Caco-2 (cell line): Measurements from ENCODE around the gene VPS18. TPM values are rescaled to one million over a fixed set of nuclear protein-coding genes. Genes with fewer than 3 reads are reported as not detected.

ENCODE experiments used
- BruUV-seq: library from RNA; stranded (reverse); fragments of 400-500 nt; replicated peaks from 2 replicates; lab custom pipeline; 2021; lab: Mats Ljungman, UMichigan
- CTCF ChIA-PET: fragments of 300-600 bp; sonication (Branson Sonifier 250); formaldehyde crosslinking; loops from one replicate; lab custom pipeline; 2022; ENCODE audit warnings: antibody characterized with exemption; lab: Charles Lee
- POLR2A ChIA-PET: fragments of 300-600 bp; sonication (Branson Sonifier 250); formaldehyde crosslinking; loops from one replicate; lab custom pipeline; 2022; ENCODE audit warnings: antibody characterized with exemption; lab: Charles Lee
- DNase-seq, 2 experiments: peaks; one replicate each; pipeline versions ENCODE4 v3.0.0 to v3.0.0-alpha.2; 2020 to 2022
- H3K27me3 ChIP-seq: replicated peaks from 2 replicates; pipeline ENCODE4 v1.6.0; 2011; ENCODE audit warnings: low read length; ENCODE audit not compliant: control insufficient read depth, insufficient read depth
- H3K36me3 ChIP-seq: 2 replicates; pipeline ENCODE4 v1.5.1; 2011; ENCODE audit warnings: low read length; ENCODE audit not compliant: control insufficient read depth, insufficient read depth
- H3K4me1 ChIP-seq: fragments of 250-450 bp; sonication (Bioruptor Pico); 2 replicates; pipeline ENCODE4 v1.5.1; 2020; ENCODE audit warnings: mild to moderate bottlenecking
- H3K4me3 ChIP-seq: 2 replicates; pipeline ENCODE4 v1.5.1; 2011; ENCODE audit warnings: low read depth, mild to moderate bottlenecking, control low read depth, low read length
- H3K9me3 ChIP-seq: fragments of 250-450 bp; sonication (Bioruptor Pico); 2 replicates; pipeline ENCODE4 v1.5.1; 2020; ENCODE audit warnings: mild to moderate bottlenecking, moderate library complexity
- H3K27ac Mint-ChIP-seq: one replicate; pipeline ENCODE4 v1.8.0; 2022; ENCODE audit warnings: mixed read lengths; ENCODE audit not compliant: unreplicated experiment
- H3K27me3 Mint-ChIP-seq: one replicate; pipeline ENCODE4 v1.8.0; 2022; ENCODE audit warnings: mixed read lengths; ENCODE audit not compliant: insufficient read depth, unreplicated experiment
- H3K36me3 Mint-ChIP-seq: one replicate; pipeline ENCODE4 v1.8.0; 2022; ENCODE audit warnings: mild to moderate bottlenecking, mixed read lengths; ENCODE audit not compliant: insufficient read depth, unreplicated experiment
- H3K4me1 Mint-ChIP-seq: one replicate; pipeline ENCODE4 v1.8.0; 2022; ENCODE audit warnings: low read depth, mixed read lengths; ENCODE audit not compliant: unreplicated experiment
- H3K4me3 Mint-ChIP-seq: one replicate; pipeline ENCODE4 v1.8.0; 2022; ENCODE audit warnings: mild to moderate bottlenecking, moderate library complexity, mixed read lengths; ENCODE audit not compliant: unreplicated experiment
- H3K9me3 Mint-ChIP-seq: one replicate; pipeline ENCODE4 v1.8.0; 2022; ENCODE audit warnings: mixed read lengths; ENCODE audit not compliant: unreplicated experiment
- CTCF ChIP-seq, 2 experiments: fragments of 200-600 bp in 1 of 2; IDR thresholded peaks; 1 replicate in 1 of 2; 2 replicates in 1 of 2; pipeline versions ENCODE4 v1.5.1 to v1.8.0; 2011 to 2022; ENCODE audit warnings: antibody characterized with exemption in 1 of 2, control low read depth in 1 of 2, inconsistent platforms in 1 of 2, low read depth in 1 of 2, low read length in 1 of 2, mild to moderate bottlenecking in 1 of 2, moderate library complexity in 1 of 2; ENCODE audit not compliant: insufficient read depth in 1 of 2, severe bottlenecking in 1 of 2, unreplicated experiment in 1 of 2
- intact Hi-C: fragments of 100-400 bp; cut with micrococcal nuclease; formaldehyde crosslinking; loops from one replicate; pipeline ENCODE4 v1.10.0; 2022; ENCODE audit not compliant: unreplicated experiment
- total RNA-seq: library from RNA; stranded (reverse); gene quantifications from 2 replicates; pipeline ENCODE4 v1.2.3, GENCODE V29; 2022

The VPS18 gene
- total RNA-seq, 1 experiment from 2014 or later, result 29.3 TPM

GRCh38 chr15:40942337-40942854 is 48.1 kb downstream of the VPS18 start:
- TSS peak; percentile 34 for BruUV-seq
- Mint-ChIP-seq H3K4me3 (peak overlapping the region; percentile 79), H3K27ac (peak overlapping the region; percentile 26), H3K9me3 (no peaks in the 10 kb centered on the region), H3K36me3 (peaks cover 5% of the 10 kb centered on the region), H3K4me1 (no peaks in the 10 kb centered on the region), H3K27me3 (no peaks in the 10 kb centered on the region)
- Histone ChIP-seq H3K27me3 (no peaks in the 10 kb centered on the region), H3K4me1 (peaks cover 12% of the 10 kb centered on the region), H3K4me3 (peak overlapping the region; percentile 56), H3K9me3 (no peaks in the 10 kb centered on the region), H3K36me3 (no peaks in the 10 kb centered on the region)
- POLR2A ChIA-PET, result interaction anchor here (0.5 to 2.9 kb wide), 7 partner anchors 9 to 98 kb away, joined by 3 to 33 read pairs (median 9); partner anchors contain the start of genes CHAC1, DLL4 and SPINT1
- no peak for DNase-seq
- intact Hi-C loops, result loop anchor here (1.0 to 5.0 kb wide), 2 partner anchors 35 to 76 kb away; no protein-coding TSS in a partner anchor
- no peak for TF ChIP-seq CTCF (IDR thresholded peaks at IDR 0.05; ENCODE audit: insufficient read depth in 1 of 2, low read depth in 1 of 2, low read length in 1 of 2, severe bottlenecking in 1 of 2, unreplicated experiment in 1 of 2)
- CTCF ChIA-PET, result interaction anchor here (0.6 to 4.3 kb wide), 18 partner anchors 9 to 198 kb away, joined by 3 to 56 read pairs (median 6); partner anchors contain the start of genes CHAC1, DLL4 and VPS18

GRCh38 chr15:40942878-40943277 is 48.6 kb downstream of the VPS18 start:
- Histone ChIP-seq H3K27me3 (no peaks in the 10 kb centered on the region), H3K4me3 (no peak overlapping the region), H3K4me1 (peaks cover 12% of the 10 kb centered on the region), H3K36me3 (no peaks in the 10 kb centered on the region), H3K9me3 (no peaks in the 10 kb centered on the region)
- no peak for TF ChIP-seq CTCF (IDR thresholded peaks at IDR 0.05; ENCODE audit: insufficient read depth in 1 of 2, low read depth in 1 of 2, low read length in 1 of 2, severe bottlenecking in 1 of 2, unreplicated experiment in 1 of 2)
- Mint-ChIP-seq H3K9me3 (no peaks in the 10 kb centered on the region), H3K36me3 (peaks cover 5% of the 10 kb centered on the region), H3K4me3 (peak overlapping the region; percentile 79), H3K27me3 (no peaks in the 10 kb centered on the region), H3K27ac (no peak overlapping the region), H3K4me1 (no peaks in the 10 kb centered on the region)
- BruUV-seq, result no TSS peak
- intact Hi-C loops, result loop anchor here (1.0 to 5.0 kb wide), 2 partner anchors 36 to 75 kb away; no protein-coding TSS in a partner anchor
- DNase-seq, result no peak
- POLR2A ChIA-PET, result interaction anchor here (0.5 to 2.9 kb wide), 4 partner anchors 10 to 99 kb away, joined by 3 to 33 read pairs (median 6); partner anchors contain the start of genes CHAC1 and SPINT1
- CTCF ChIA-PET, result interaction anchor here (1.0 to 4.3 kb wide), 8 partner anchors 10 to 76 kb away, joined by 3 to 56 read pairs (median 8); partner anchors contain the start of genes CHAC1 and DLL4

DNA sequence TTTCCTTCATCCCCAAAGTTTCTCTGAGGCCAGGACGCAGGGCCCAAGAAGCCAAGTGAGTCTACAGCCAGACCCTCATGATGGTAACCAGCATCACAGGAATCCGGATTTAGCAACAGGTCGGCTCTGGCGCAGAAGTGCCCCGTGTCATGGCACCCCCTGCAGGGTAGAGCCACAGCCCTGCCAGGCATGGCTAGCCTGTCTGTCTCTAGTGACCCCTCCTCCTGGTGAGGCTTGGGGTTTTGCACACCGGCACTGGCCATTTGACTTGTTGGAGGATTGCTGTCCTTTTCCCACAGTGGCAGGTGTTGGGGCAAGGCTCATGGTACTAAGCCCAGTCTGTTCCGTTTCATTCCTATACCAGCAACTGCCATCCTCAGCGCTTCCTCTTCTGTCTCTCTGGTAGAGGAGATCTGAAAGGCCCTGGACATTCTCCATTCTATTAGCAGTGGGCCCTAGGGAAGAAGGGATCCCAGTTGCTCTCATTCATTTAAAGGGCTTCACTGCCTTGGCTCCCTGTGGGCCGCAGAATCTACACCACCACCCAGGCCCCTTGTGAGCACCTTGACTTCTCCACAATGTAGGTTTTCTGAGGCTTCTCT is 49.6 kb downstream of the VPS18 start:
- Histone ChIP-seq H3K9me3 (no peaks in the 10 kb centered on the region), H3K27me3 (no peaks in the 10 kb centered on the region), H3K36me3 (no peaks in the 10 kb centered on the region), H3K4me1 (peaks cover 12% of the 10 kb centered on the region), H3K4me3 (no peak overlapping the region)
- Mint-ChIP-seq H3K9me3 (no peaks in the 10 kb centered on the region), H3K4me1 (no peaks in the 10 kb centered on the region), H3K4me3 (no peak overlapping the region), H3K27me3 (no peaks in the 10 kb centered on the region), H3K36me3 (peaks cover 6% of the 10 kb centered on the region), H3K27ac (no peak overlapping the region)
- no peak for DNase-seq
- intact Hi-C loops, result loop anchor here (5.0 kb wide), 1 partner anchor 37 kb away; no protein-coding TSS in a partner anchor
- ChIA-PET POLR2A (no interaction called here), CTCF (interaction anchor here (0.9 to 4.3 kb wide), 3 partner anchors 11 to 13 kb away, joined by 3 to 56 read pairs (median 5); no protein-coding TSS in a partner anchor)
- TF ChIP-seq CTCF (IDR thresholded peaks at IDR 0.05; ENCODE audit: insufficient read depth in 1 of 2, low read depth in 1 of 2, low read length in 1 of 2, severe bottlenecking in 1 of 2, unreplicated experiment in 1 of 2), result no peak
- BruUV-seq, result no TSS peak
